Ovary (tissue), 9 donors: ENCODE results near the gene ARSG. TPM values are rescaled to one million over a fixed set of nuclear protein-coding genes. Genes with fewer than 3 reads are reported as not detected.
"Not testable (repeated sequence)": the region's sequence is repeated elsewhere in the genome, so short reads cannot be mapped to it uniquely, and the experiment has no call there.

ENCODE experiments used
- DNase-seq, 5 donors: peaks; one replicate each; pipeline ENCODE4 v3.0.0-alpha.2; 2019 to 2020
- H3K27ac ChIP-seq, 2 donors: fragments of 200-600 bp; one replicate each; pipeline versions ENCODE4 v1.5.1 to v1.8.0; 2019 to 2022
- H3K27me3 ChIP-seq: fragments of 200-600 bp; one replicate; pipeline ENCODE4 v1.8.0; 2022
- H3K36me3 ChIP-seq: fragments of 200-600 bp; sonication (generic); one replicate; pipeline ENCODE4 v1.5.1; 2019
- H3K4me1 ChIP-seq: one replicate; pipeline ENCODE4 v1.8.1; 2013; ENCODE audit warnings: mild to moderate bottlenecking, moderate library complexity; ENCODE audit not compliant: insufficient read depth
- H3K4me3 ChIP-seq: fragments of 200-600 bp; sonication (generic); one replicate; pipeline ENCODE4 v1.5.1; 2017
- H3K9me3 ChIP-seq, 2 donors: fragments of 200-600 bp in 1 of 2; sonication (generic) in 1 of 2; one replicate each; pipeline versions ENCODE4 v1.5.1 to v1.8.1; 2013 to 2019; ENCODE audit warnings: mild to moderate bottlenecking in 1 of 2, moderate library complexity in 1 of 2
- CTCF ChIP-seq, 3 donors: fragments of 450-650 bp in 2 of 3; fragments of 200-600 bp in 1 of 3; IDR thresholded peaks; one replicate each; pipeline versions ENCODE4 v1.5.1 to v1.8.0; 2016 to 2022; ENCODE audit warnings: antibody characterized with exemption in 3 of 3, mild to moderate bottlenecking in 1 of 3
- EP300 ChIP-seq: sonication (generic); formaldehyde crosslinking; IDR thresholded peaks from one replicate; pipeline ENCODE4 v1.6.1; 2017; ENCODE audit warnings: antibody characterized with exemption
- POLR2A ChIP-seq: fragments of 450-650 bp; IDR thresholded peaks from one replicate; pipeline ENCODE4 v1.6.1; 2017; ENCODE audit warnings: antibody characterized with exemption, mild to moderate bottlenecking, moderate library complexity
- WGBS, 3 donors: extraction: QIAGEN DNeasy Blood & Tissue Kit in 1 of 3; methylation state at CpG; one replicate each; pipeline versions ENCODE4 v1.1.5 to v1.1.7; 2013 to 2017; 5-methylcytosine and 5-hydroxymethylcytosine counted together
- intact Hi-C, 4 donors: fragments of 100-400 bp; cut with DNase I; formaldehyde crosslinking; loops; one replicate each; pipeline versions ENCODE4 v1.11.0 to v1.15.1; 2022 to 2023
- polyA plus RNA-seq, 2 donors: library from polyadenylated mRNA; stranded (reverse); fragments of 200-250 nt in 1 of 2; fragments of 350-450 nt in 1 of 2; fragmentation: Illumina TruSeq in 1 of 2; extraction: RNeasy Lipid Tissue Mini Kit (QIAGEN cat#74804) in 1 of 2; gene quantifications; one replicate each; pipeline ENCODE4 v1.2.3, GENCODE V29; 2013 to 2014
- total RNA-seq, 7 donors: library from RNA; depleted of rRNA in 2 of 7; stranded (reverse); fragments of >200 nt in 2 of 7; fragmentation: NEBNext Ultra II Directional in 3 of 7; extraction: Animal tissue kit (Norgen Biotek cat#: 25700) in 3 of 7; gene quantifications; one replicate each; pipeline versions ENCODE4 v1.1.0 to v1.2.4, GENCODE V29; 2016 to 2023
- donor health status: DM: no; HTN: no; CAD: no; lungs with moderate emphysema.
- donor health status: DM: no; HTN: no; CAD: no.
- donor health status: Bipolar disorder and iron deficiency.
- donor health status: DM: yes; HTN: yes; CAD: no.
- donor health status: DM: no; HTN: no; CAD: no.
- donor health status: DM: yes; HTN: yes; CAD: no.

Gene ARSG
- total and polyA plus RNA-seq, 9 donors, result 5.2 to 19.8 (median 11.1) TPM

- intact Hi-C loops, result no loop called here
- no peak for DNase-seq
- Histone ChIP-seq H3K36me3 (no peaks in the 10 kb centered on the region), H3K4me3 (no peak overlapping the region), H3K4me1 (peaks cover 4% of the 10 kb centered on the region), H3K9me3 (no peaks in the 10 kb centered on the region), H3K27me3 (no peaks in the 10 kb centered on the region), H3K27ac (peak overlapping the region; percentile 89 to 96)
- TF ChIP-seq EP300, result no peak
- 57 to 72% (median 63%) methylated on average over 5 of the region's 5 CpGs for WGBS, 3 donors
Measured at GRCh38 chr17:68248891-68249290, 42.4 kb upstream of the ARSG start.

- Histone ChIP-seq H3K9me3 (no peaks in the 10 kb centered on the region), H3K27ac (no peak overlapping the region), H3K36me3 (no peaks in the 10 kb centered on the region), H3K4me3 (no peak overlapping the region), H3K4me1 (peaks cover 4% of the 10 kb centered on the region), H3K27me3 (no peaks in the 10 kb centered on the region)
- 54 to 72% (median 58%) methylated on average over 7 of the region's 7 CpGs for WGBS, 3 donors
- TF ChIP-seq CTCF (IDR thresholded peaks at IDR 0.05) (no peak), EP300 (no peak), POLR2A (no peak)
- DNase-seq, result no peak
- intact Hi-C loops, result no loop called here
Measured at GRCh38 chr17:68249354-68249765, 41.9 kb upstream of the ARSG start.

GRCh38 chr17:68253426-68253825 is 37.9 kb upstream of the ARSG start:
- DNase-seq, H3K27ac ChIP-seq, intact Hi-C loops, H3K27me3 ChIP-seq, H3K36me3 ChIP-seq, H3K4me1 ChIP-seq, H3K4me3 ChIP-seq, H3K9me3 ChIP-seq: not testable (repeated sequence)
- 86 to 88% (median 86%) methylated on average over 7 of the region's 7 CpGs for WGBS, 3 donors

GRCh38 chr17:68255151-68255550 is 36.1 kb upstream of the ARSG start:
- intact Hi-C loops, result no loop called here
- 82 to 87% (median 86%) methylated on average over 4 of the region's 4 CpGs for WGBS, 3 donors
- H3K36me3 ChIP-seq, result no peaks in the 10 kb centered on the region

GRCh38 chr17:68255731-68256538 is 35.4 kb upstream of the ARSG start:
- TF ChIP-seq CTCF (IDR thresholded peaks at IDR 0.05) (no peak), POLR2A (no peak), EP300 (no peak)
- no peak for DNase-seq
- Histone ChIP-seq H3K27ac (no peak overlapping the region), H3K4me3 (no peak overlapping the region), H3K27me3 (no peaks in the 10 kb centered on the region), H3K36me3 (no peaks in the 10 kb centered on the region), H3K4me1 (no peaks in the 10 kb centered on the region), H3K9me3 (no peaks in the 10 kb centered on the region)
- WGBS, 3 donors, result 77 to 83% (median 78%) methylated on average over 5 of the region's 5 CpGs
- intact Hi-C loops, result no loop called here

More at GRCh38 chr17:68255151-68255550, 36.1 kb upstream of the ARSG start:
- H3K4me1 ChIP-seq, result no peaks in the 10 kb centered on the region
- H3K9me3 ChIP-seq, result no peaks in the 10 kb centered on the region
- H3K27me3 ChIP-seq, result no peaks in the 10 kb centered on the region
- H3K27ac ChIP-seq, result no peak overlapping the region
- DNase-seq, result no peak
- TF ChIP-seq CTCF (IDR thresholded peaks at IDR 0.05), result no peak
- no peak for TF ChIP-seq POLR2A
- TF ChIP-seq EP300, result no peak
- H3K4me3 ChIP-seq, result no peak overlapping the region

- WGBS, 3 donors, result 64 to 65% (median 65%) methylated on average over 5 of the region's 5 CpGs
- H3K27ac ChIP-seq, H3K4me3 ChIP-seq, H3K27me3 ChIP-seq, H3K9me3 ChIP-seq, intact Hi-C loops, H3K36me3 ChIP-seq, DNase-seq, H3K4me1 ChIP-seq: not testable (repeated sequence)
Measured at GRCh38 chr17:68256701-68257100, 34.6 kb upstream of the ARSG start.
